ENCODE measurements around the gene RHBDD1.

- TF ChIP-seq CTCF (IDR thresholded peaks at IDR 0.05; ENCODE audit: low read depth, low read length, poor library complexity, severe bottlenecking) (no peak), EZH2phosphoT487 (IDR thresholded peaks at IDR 0.05; ENCODE audit: borderline replicate concordance, low read length) (no peak)
These were observed 73.3 kb downstream of the RHBDD1 start for GRCh38 chr2:226909126-226909525.
